Adipose tissue (tissue), 3 donors: ENCODE results near the gene FAIM2. TPM values are rescaled to one million over a fixed set of nuclear protein-coding genes. Genes with fewer than 3 reads are reported as not detected.

Experiments used
- H3K27ac ChIP-seq: one replicate; pipeline ENCODE4 v1.5.1; 2013; ENCODE audit warnings: low read depth, low read length
- WGBS, 3 donors: extraction: QIAGEN DNeasy Blood & Tissue Kit; methylation state at CpG; one replicate each; pipeline ENCODE4 v1.1.7; 2013; 5-methylcytosine and 5-hydroxymethylcytosine counted together
- polyA plus RNA-seq, 3 donors: library from polyadenylated mRNA; stranded (reverse); fragments of 200-250 nt; gene quantifications; one replicate each; pipeline ENCODE4 v1.2.3, GENCODE V29; 2013
- donor health status: healthy with polysubstance abuse.
- donor health status: Bipolar disorder and iron deficiency.
- donor health status: healthy.

The FAIM2 gene
- polyA plus RNA-seq, 3 donors: 0.19 to 6.0 (median 0.53) TPM

DNA sequence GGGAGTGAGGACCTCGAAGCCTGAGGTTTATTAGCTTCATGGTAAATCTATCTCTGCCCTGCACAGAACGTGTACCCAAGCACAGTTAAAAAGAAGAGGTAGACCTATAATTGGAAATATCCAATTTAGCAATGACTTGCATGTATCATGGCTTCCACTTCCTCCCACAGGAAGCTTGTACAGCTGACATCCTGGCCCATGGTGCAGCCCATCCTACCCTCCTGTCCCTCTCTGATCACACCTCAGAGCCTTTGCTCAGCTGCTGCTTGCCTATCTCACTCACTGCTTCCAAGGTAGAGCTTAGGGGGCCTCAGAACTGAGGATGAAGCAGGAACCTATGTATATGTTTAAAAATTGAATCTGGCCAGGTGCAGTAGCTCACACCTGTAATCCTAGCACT is 56.5 kb downstream of the FAIM2 start:
- H3K27ac ChIP-seq: no peak overlapping the region
- 44 to 66% (median 54%) methylated on average over 2 of the region's 2 CpGs for WGBS, 3 donors

DNA sequence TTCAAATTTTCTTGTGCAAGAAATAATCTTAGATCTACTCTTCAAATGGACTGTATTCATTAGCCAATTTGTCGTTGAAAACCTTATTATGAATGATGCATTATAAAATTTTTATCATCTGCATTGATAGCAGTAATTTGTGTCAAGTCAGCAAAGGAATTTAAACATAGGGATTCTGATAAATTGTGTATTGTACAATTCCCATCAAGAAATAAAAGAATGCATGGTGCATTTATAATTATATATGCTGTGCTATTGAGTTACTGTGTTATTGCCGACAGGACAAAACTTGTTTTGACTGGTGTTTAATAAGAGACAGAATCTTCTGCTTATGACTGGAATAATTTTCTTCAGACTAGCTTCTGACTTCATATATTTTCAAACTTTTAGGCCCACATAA is 57.7 kb downstream of the FAIM2 start:
- WGBS, 3 donors: 86 to 93% (median 88%) methylated on average over 2 of the region's 2 CpGs
- H3K27ac ChIP-seq: no peak overlapping the region

DNA sequence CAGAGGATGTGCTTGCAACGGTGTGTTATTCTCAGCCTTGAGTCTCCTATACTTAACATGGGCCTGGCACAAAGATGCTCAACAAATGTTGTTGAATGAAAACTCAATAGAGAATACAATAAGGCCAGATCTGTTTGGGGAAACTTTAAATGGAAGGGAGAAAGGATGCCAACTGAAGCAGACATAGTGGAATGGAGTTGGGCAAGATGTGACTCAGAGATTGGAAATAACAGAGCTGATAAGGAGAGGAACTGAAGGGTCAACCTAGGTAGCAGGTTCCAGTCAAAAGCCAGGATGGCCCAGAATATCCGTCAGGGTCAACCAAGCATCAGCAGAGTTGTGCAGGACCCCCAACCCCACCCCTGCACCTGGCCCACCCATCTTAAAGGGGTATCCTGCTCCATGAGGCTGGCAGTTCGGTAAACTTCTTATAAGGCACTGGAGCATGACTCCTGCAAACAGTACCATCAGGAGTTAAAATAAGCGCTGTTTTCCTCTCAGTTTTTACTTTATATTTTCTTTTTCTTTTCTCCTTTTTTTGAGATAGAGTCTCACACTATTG is 59.7 kb downstream of the FAIM2 start:
- H3K27ac ChIP-seq: no peak overlapping the region
- 94 to 98% (median 95%) methylated on average over 4 of the region's 4 CpGs for WGBS, 3 donors

DNA sequence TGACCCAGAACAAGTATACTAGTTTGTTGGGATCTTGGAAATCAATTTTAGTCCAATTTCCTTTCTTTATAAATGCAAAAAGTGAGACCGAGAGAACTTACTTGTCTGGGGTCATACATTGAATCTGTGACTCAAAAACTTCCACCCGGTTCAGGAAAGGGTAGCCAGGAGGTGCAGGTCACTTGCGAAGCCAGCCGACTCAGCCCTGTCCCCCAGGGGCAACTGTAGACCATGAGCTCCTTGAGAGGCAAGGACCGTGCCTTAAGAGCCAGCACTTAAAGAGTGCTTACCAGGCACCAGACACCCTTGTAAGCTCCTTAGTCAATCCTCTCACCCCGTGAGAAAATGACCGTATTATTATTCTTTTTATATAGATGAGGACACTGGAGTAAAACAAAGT is 60.3 kb downstream of the FAIM2 start:
- H3K27ac ChIP-seq: no peak overlapping the region
- 82 to 87% (median 83%) methylated on average over 7 of the region's 7 CpGs for WGBS, 3 donors

DNA sequence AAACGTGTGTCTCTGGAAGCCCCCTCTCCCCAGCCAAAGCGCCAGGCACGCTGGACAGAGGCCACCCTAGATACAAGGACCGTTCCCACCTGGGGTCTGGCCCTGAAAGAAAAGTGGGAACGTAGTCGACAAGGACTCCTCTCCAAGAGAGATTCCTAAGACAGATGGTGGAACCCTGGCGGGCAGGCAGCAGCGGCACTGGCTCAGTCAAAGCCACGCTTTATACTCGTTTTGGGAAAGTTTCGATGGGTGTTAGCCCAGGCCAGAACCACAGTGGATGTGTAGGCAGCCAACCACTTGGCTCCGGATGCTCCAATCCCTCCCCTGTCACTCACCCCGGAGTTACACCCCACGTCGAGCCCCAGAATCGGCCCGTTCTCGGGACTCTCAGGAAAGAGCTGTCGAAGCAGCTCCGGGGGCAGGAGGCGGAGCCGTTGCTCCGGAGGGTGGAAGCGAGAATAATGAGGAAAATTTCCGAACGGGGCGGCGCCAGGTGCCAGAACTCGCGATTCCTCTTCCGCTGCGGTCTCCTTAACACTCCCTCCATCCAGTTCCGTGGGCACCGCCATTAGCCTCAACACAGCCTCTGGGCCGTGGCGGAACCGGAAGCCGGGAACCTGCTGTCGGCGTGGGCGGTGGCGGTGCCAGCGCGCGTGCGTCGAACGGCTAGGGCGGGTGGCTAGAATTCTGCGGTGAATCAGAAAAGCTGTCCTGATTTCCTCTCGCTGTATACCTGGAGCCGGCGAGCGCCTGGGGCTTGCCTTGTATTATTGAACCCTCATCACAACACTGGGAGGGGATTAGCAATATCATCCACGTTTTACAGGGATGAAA is 61.0 kb downstream of the FAIM2 start, which contains the start of gene BCDIN3D:
Gene BCDIN3D (minus strand): TSS at position 588 of the 834 bp plus-strand sequence. CDS start 19 bp downstream, at position 569.
- WGBS, 3 donors: 0 to 1% (median 1%) methylated on average over 55 of the region's 55 CpGs
- H3K27ac ChIP-seq: peak within 1 kb of the TSS; percentile 0

DNA sequence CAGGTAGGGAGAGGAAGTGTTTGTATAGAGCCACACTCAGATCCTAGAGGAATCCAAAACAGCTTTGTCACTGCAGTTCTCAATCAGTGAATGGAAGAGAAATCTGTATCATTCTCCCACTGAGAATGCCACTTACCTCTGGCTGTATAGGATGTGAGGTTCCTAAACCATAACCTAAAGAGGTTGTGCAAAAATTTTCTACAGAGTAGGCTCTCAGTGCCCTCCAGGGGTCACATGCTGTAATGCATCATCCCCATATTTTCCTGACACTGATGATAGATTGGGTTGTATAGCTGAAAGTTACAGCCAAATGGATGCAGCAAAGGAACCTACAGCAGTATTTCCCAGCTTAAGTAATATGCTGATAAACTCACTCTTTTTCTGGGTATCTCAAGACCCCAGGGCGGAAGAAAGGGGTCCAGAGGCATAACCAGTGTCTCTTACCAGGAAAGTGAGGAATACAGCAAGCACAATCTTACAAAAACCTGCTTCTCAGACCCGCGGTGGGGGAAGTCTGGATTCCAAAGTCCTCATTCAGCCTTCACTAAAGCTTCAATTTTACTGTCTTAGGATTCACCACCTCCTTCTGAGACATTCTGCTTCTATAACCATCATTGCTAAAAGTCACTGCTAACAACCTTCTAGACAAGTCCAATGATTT is 64.6 kb downstream of the FAIM2 start:
- H3K27ac ChIP-seq: no peak overlapping the region
- 55 to 74% (median 58%) methylated on average over 3 of the region's 3 CpGs for WGBS, 3 donors

DNA sequence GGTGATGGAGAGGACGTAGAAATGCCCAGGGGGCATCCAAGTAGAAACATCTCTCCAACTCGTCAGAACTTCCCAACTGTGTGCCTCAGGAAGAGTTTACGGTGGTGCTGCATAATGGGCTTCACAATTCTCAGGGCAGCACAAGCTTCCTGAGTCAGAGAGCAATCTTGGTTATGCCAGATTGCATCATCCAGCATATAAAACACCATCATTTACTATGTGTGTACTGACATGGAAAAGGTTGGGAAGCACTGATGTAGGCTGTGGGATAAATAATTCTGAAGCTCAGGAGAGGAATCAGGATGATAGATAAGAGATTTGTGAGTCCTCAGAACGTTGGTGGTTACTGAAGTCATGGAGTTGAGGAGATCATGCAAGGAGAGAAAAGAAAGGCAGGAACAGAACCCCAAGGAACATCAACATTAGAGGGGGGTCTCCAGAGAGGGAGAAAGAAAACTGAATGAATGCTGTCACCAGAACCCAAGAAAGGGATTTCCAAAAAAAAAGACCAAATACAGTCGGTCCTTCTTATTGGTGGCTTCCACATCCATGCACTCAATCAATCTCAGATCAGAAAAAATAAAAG is 70.8 kb downstream of the FAIM2 start:
- 65 to 83% (median 72%) methylated on average over 5 of the region's 5 CpGs for WGBS, 3 donors
- H3K27ac ChIP-seq: no peak overlapping the region

DNA sequence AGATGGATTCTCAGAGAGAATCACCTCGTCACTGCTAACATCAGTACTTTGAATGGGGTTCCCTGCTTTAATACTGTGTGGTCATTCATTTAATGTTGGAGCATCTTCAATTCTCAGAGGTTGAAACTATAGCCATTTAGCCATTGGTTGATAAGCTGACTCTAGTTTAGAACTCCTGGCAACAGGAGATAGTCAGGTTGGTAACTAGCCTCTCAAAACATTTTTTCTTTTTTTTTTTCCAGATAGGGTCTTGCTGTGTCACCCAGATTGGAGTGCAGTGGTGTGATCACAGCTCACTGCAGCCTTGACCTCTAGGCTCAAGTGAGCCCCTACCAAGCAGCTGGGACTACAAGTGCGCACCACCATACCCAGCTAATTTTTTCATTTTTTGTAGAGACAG is 72.0 kb downstream of the FAIM2 start:
- H3K27ac ChIP-seq: no peak overlapping the region
- 87 to 95% (median 91%) methylated on average over 2 of the region's 2 CpGs for WGBS, 3 donors

DNA sequence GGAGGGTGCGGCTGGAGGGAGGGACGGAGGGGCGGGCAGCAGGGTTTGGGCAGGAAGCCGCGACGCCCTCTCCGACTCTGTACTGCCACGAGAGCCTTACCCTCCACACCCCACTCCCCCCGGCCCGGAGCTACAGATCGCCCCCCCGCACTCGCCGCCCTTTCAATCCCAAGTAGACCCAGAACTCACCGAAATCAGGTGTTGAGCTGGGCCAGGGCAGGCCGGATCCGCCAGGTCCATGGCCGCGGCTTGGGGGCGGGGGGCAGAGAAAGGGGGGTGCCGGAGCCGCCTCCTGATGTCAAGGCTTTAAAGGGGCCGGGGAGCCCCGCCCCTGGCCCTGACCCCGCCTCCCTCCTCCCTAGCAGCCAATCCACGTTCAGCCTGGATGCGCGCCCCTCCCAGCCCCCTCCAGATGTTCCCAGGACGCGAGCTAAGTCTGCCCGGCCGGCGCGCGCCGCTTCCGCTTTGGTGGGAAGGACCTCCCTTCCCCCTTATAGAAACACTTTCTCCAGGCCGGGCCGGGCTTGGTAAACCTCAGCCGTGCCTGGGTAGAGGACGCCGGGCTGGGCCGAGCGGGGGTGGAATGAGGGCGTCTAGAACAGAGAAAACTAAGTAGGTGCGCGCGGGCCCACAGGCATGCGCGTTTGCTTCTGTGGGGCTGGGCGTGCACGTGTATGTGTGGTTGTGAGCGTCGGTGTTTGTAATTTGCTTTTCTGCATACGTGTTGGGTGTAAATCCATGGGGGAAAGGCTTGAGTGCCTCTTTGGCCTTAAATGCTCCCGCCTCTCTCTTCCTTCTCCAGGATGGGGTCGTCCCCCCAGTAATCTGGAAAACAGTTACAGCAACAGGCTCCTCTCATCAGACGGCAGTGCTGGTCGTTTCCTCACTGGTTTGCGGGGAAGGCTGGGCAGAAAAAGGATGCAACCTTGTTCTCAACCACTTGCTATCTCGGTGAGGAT is 75.3 kb downstream of the FAIM2 start, which contains the start of gene NCKAP5L:
Gene NCKAP5L (minus strand): TSS at position 281 of the 959 bp plus-strand sequence. CDS start 24,369 bp downstream, outside the sequence.
- no peak within 1 kb of the TSS for H3K27ac ChIP-seq
- 1% methylated on average over 52 to 61 of the region's 61 CpGs for WGBS, 3 donors

DNA sequence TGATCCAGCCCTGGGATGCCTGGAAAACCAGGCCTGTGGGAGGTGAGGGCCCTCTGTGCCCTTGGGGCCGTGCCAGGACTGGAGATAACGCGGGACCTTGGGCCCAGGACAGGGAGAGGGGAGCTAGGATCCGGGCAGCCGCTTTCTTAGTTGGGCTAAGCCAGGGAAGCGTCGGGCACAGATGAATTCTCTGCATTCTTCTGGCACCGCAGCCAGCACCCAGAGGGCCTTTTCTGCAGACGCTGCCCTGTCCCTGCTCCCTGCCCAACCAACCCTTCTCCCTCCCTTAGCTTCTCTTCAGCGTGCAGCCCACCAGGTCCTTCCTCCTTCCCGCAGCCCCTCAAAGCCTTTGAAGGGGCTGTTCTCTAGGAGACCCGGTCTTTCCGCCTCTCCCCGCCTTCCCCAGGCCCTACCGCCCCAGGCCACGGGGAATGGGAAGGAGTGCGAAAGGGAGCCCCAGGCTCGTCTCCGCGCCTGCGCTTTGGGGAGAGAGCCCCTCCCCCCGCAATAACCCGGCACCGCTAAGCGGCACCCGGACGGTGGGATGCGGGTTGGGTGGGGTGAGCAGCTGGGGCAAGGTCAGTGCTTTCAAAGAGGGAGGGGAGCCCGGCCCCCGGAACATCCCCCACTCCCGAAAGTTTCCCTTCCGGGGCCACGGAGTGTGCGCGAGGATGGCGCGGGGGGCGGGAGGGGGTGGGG is 76.2 kb downstream of the FAIM2 start:
- 1 to 5% (median 2%) methylated on average over 25 to 38 of the region's 38 CpGs for WGBS, 3 donors
- no peak overlapping the region for H3K27ac ChIP-seq

DNA sequence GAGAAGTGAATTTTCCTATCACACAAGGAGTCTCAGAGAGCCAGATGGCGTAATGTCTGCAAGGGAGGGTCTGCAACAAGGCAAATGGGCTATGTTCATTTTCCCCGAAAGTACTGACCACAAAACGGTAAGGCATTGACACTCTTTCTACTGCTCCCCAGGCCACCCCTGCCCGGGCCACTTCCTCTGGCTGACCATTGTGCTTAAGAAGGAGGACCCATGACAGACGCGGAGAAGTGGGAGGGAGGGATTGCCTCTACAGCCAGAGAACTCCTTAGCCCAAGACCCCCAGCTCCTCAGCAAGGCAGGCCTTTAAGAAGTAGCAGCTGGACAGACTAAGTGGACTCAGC is 76.7 kb downstream of the FAIM2 start:
- 49 to 56% (median 49%) methylated on average over 6 of the region's 6 CpGs for whole genome bisulfite sequencing, 3 donors
- no peak overlapping the region for H3K27ac ChIP-seq

DNA sequence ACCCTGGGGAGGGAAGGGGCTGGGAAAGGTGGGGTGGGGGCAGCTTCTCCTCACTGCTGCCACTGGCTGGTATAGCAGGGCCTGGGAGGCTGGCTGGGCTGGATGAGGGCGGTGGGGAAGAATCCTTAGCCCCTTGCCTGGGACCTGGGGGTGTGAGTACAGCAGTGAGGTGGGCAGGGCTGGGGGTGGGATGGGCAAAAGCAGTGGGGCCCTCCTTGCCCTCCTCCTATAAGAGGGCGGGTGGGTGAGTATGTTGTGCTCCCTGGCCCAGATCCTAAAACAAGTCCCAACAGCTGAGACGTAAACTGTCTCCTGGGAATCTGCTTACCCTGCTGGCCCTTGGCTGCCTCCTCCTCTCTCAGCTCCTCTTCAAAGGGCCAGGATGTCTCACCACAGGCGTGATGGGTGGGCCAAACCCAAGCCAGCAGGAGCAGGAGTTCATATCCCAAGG is 77.7 kb downstream of the FAIM2 start:
- no peak overlapping the region for H3K27ac ChIP-seq
- WGBS, 3 donors: 52 to 81% (median 69%) methylated on average over 3 to 4 of the region's 4 CpGs

DNA sequence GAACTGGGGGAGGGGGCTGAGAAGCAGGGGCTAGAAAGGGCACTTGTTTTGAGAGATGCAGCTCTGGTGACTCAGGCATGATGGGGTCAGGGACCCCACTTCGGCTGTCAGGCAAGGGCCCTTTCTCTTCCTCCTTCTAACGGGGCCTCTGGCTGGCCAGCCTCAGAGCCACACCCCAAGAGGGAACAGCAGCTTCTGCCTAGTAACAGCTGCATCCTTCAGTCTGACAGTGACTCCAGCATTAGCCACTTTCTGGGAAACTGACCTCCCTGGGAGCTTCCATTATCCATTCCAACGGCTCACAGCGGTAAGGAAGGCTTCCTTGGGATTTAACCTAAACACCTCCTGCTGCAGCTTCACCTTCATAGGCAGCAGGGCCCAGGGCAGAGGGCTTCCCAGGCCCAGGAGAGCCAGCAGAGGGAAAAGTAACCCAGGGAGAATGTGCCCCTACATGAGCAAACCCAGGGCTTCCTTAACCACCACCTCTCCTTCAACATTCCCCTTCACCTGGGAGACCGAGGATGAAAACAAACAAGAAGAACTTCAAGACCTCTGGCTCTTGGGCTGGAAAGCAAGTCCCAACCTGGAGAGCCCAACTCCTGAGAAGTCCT is 78.2 kb downstream of the FAIM2 start:
- WGBS, 3 donors: 49 to 63% (median 53%) methylated on average over 5 of the region's 5 CpGs
- H3K27ac ChIP-seq: no peak overlapping the region

DNA sequence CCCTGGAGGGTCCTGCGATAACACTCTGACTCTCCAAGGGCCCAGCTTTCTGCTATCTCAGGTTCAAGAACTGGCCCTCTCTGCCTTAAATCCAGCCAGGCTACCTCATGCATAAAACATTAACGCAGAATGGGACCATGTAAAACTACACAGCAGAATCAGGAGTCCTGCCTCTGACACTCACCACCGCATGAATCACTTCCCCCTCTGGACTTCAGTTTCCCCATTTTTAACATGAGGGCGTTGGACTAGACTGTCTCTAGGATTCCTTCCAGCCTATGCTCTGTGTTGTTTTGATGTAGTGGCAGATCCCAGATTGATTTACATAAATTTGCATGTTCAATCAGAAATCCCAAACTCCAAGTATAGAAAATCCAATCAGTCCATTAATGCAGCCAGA is 78.8 kb downstream of the FAIM2 start:
- no peak overlapping the region for H3K27ac ChIP-seq
- 45 to 81% (median 46%) methylated on average over 4 of the region's 4 CpGs for WGBS, 3 donors

DNA sequence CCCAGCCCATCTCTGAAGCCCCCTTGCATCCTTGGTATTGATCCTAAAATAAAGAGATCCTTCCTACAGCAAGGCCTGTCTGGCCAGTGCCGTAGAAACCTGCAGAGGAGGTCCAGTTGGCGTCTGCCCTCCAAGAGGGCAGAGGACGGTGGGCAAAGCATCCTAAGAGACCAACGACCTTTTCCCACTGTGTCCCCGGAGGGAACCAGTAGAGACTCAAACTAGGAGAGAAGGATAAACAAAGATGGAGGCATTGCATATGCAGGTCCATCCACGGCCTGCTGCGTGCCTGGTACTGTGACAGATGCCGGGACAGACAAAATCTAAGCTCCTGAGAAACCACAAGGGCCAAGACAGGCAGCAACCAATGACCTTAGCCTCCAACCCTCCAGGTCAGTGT is 79.3 kb downstream of the FAIM2 start:
- 81 to 90% (median 85%) methylated on average over 8 of the region's 8 CpGs for WGBS, 3 donors
- H3K27ac ChIP-seq: no peak overlapping the region

DNA sequence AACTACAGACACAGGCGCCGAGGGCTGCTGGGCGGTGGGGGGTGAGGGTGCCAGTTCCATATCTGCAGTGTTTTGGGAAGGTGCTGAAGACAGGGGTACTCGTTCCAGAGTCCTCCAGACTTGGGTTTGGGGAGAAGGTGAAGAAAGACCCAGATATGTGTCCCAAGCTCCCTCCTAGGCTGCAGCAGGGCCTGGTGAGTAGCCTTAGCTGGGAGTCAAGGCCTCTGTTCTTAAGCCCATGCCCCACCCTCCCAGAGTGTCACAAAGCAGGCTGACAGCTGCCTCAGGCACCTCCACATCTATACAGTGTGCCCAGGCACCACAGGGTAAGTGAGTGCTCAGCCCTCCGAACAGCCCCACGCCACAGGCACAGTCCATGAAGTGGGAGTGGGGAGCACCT is 79.7 kb downstream of the FAIM2 start:
- no peak overlapping the region for H3K27ac ChIP-seq
- WGBS, 3 donors: 92 to 95% (median 94%) methylated on average over 6 of the region's 6 CpGs

DNA sequence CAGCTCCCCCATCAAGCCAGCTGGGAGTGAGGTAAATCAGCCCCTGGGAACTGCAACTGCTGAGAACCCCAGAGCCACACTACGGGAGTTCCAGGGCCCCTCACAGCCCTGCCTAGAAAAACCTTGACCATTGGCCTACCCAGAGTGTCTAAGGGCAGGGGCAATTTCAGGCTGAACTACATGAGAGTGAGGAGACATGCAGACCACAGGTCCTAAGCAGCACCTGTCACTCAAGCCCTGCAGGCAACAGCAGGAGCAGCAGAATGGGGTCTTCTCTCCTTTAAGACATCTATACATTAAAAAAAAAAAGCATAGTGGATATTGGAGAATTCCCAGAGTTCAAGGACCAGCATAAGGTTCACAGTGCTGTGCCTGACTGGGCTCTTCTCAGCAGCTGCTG is 80.3 kb downstream of the FAIM2 start:
- 83 to 93% (median 85%) methylated on average over 1 of the region's 1 CpG for WGBS, 3 donors
- no peak overlapping the region for H3K27ac ChIP-seq
